HCT116 (cell line): ENCODE data around the gene PRR5L. TPM values are rescaled to one million over a fixed set of nuclear protein-coding genes. Genes with fewer than 3 reads are reported as not detected.

Experiments
- ATAC-seq: fragments of 200-7000 bp; cut with Tn5 transposase; 2 replicates; pipeline ENCODE4 v1.9.1; 2020; ENCODE audit warnings: mild to moderate bottlenecking, moderate library complexity
- BruUV-seq: library from RNA; stranded (reverse); fragments of 400-500 nt; replicated peaks from 2 replicates; lab custom pipeline; 2021; lab: Mats Ljungman, UMichigan
- CTCF ChIA-PET: fragments of 300-600 bp; sonication (Branson Sonifier 250); formaldehyde crosslinking; loops from one replicate; lab custom pipeline; 2021; ENCODE audit warnings: antibody characterized with exemption; lab: Charles Lee
- POLR2A ChIA-PET: fragments of 300-600, 350-600 bp; sonication (Branson Sonifier 250); formaldehyde crosslinking; loops from one replicate; lab custom pipeline; 2021; ENCODE audit warnings: antibody characterized with exemption; lab: Charles Lee
- RAD21 ChIA-PET, 2 experiments: fragments of 300-600 bp; sonication (Branson Sonifier 250); formaldehyde crosslinking; loops; one replicate each; lab custom pipeline; 2023; ENCODE audit warnings: low total read pairs in 2 of 2; ENCODE audit not compliant: uncharacterized antibody in 2 of 2, unreplicated experiment in 2 of 2, low non-redundant PET in 1 of 2; lab: Charles Lee
- DNase-seq: peaks from one replicate; pipeline ENCODE4 v3.0.0-alpha.2; 2010; ENCODE audit warnings: low read depth, low spot score
- H2AFZ ChIP-seq: fragments of 200-600 bp; shearing (Covaris generic), sonication (generic); 2 replicates; pipeline ENCODE4 v1.6.1; 2017; ENCODE audit warnings: low read depth, mixed run types, mixed read lengths, antibody characterized with exemption, low read length; ENCODE audit not compliant: poor library complexity, severe bottlenecking
- H3K27ac ChIP-seq: 2 replicates; pipeline ENCODE4 v1.5.1; 2012; ENCODE audit warnings: low read depth, low read length
- H3K27me3 ChIP-seq: fragments of 200-600 bp; sonication (generic); 2 replicates; pipeline ENCODE4 v1.6.1; 2016; ENCODE audit warnings: mixed run types, low read length, mixed read lengths; ENCODE audit not compliant: insufficient read depth
- H3K36me3 ChIP-seq, 2 experiments: fragments of 200-500 bp in 1 of 2; fragments of 200-600 bp in 1 of 2; sonication (Bioruptor generic) in 1 of 2; sonication (generic) in 1 of 2; 2 replicates each; pipeline versions ENCODE4 v1.5.1 to v1.6.1; 2014 to 2016; ENCODE audit warnings: low read length in 2 of 2, inconsistent platforms in 1 of 2, mixed read lengths in 1 of 2, mixed run types in 1 of 2; ENCODE audit not compliant: insufficient read depth in 2 of 2, control insufficient read depth in 1 of 2
- H3K4me1 ChIP-seq, 2 experiments: fragments of 200-600 bp in 1 of 2; sonication (generic) in 1 of 2; 2 replicates each; pipeline versions ENCODE4 v1.5.1 to v1.6.1; 2012 to 2017; ENCODE audit warnings: low read length in 2 of 2, inconsistent platforms in 1 of 2, mild to moderate bottlenecking in 1 of 2, mixed read lengths in 1 of 2, mixed run types in 1 of 2, moderate library complexity in 1 of 2; ENCODE audit not compliant: insufficient read depth in 2 of 2, control insufficient read depth in 1 of 2
- H3K4me2 ChIP-seq: fragments of 200-600 bp; sonication (generic); 2 replicates; pipeline ENCODE4 v1.6.1; 2017; ENCODE audit warnings: mixed run types, low read length, mixed read lengths
- H3K4me3 ChIP-seq, 2 experiments: fragments of 200-600 bp in 1 of 2; sonication (generic) in 1 of 2; replicated peaks in 1 of 2; 2 replicates each; pipeline ENCODE4 v1.5.1; 2011 to 2016; ENCODE audit warnings: low read length in 2 of 2, control low read depth in 1 of 2, low read depth in 1 of 2, mild to moderate bottlenecking in 1 of 2, mixed read lengths in 1 of 2, mixed run types in 1 of 2
- H3K79me2 ChIP-seq: fragments of 200-600 bp; sonication (generic); 2 replicates; pipeline ENCODE4 v1.6.1; 2017; ENCODE audit warnings: mild to moderate bottlenecking, mixed run types, low read length, moderate library complexity, mixed read lengths; ENCODE audit not compliant: insufficient read depth
- H3K9ac ChIP-seq: fragments of 200-600 bp; sonication (generic); 2 replicates; pipeline ENCODE4 v1.6.1; 2016; ENCODE audit warnings: low read length, mixed read lengths
- H3K9me2 ChIP-seq: fragments of 200-600 bp; sonication (generic), shearing (Covaris generic); 2 replicates; pipeline ENCODE4 v1.6.1; 2017; ENCODE audit warnings: mixed run types, mild to moderate bottlenecking, moderate library complexity; ENCODE audit not compliant: insufficient read depth
- H3K9me3 ChIP-seq, 2 experiments: fragments of 200-500 bp in 1 of 2; fragments of 200-600 bp in 1 of 2; sonication (Bioruptor generic) in 1 of 2; sonication (generic) in 1 of 2; 2 replicates each; pipeline ENCODE4 v1.6.1; 2014 to 2017; ENCODE audit warnings: low read length in 2 of 2, mixed read lengths in 2 of 2, inconsistent platforms in 1 of 2, low read depth in 1 of 2, mild to moderate bottlenecking in 1 of 2, mixed run types in 1 of 2, moderate library complexity in 1 of 2; ENCODE audit not compliant: control insufficient read depth in 1 of 2, insufficient read depth in 1 of 2
- H4K20me1 ChIP-seq: fragments of 200-600 bp; sonication (generic), shearing (Covaris generic); 2 replicates; pipeline ENCODE4 v1.6.1; 2017; ENCODE audit warnings: mixed run types, mild to moderate bottlenecking, moderate library complexity; ENCODE audit not compliant: insufficient read depth
- ATF3 ChIP-seq: IDR thresholded peaks from 2 replicates; pipeline ENCODE4 v1.6.1; 2012
- CBX3 ChIP-seq: IDR thresholded peaks from 2 replicates; pipeline ENCODE4 v1.6.1; 2012; ENCODE audit warnings: low read depth
- CEBPB ChIP-seq: IDR thresholded peaks from 2 replicates; pipeline ENCODE4 v1.6.1; 2012; ENCODE audit warnings: low read depth
- EGR1 ChIP-seq: IDR thresholded peaks from 2 replicates; pipeline ENCODE4 v1.6.1; 2012; ENCODE audit warnings: low read depth
- ELF1 ChIP-seq: IDR thresholded peaks from 2 replicates; pipeline ENCODE4 v1.6.1; 2012; ENCODE audit warnings: low read depth, borderline replicate concordance
- EZH2 ChIP-seq: fragments of 200-600 bp; sonication (generic); IDR thresholded peaks from 2 replicates; pipeline ENCODE4 v1.6.1; 2017; ENCODE audit warnings: antibody characterized with exemption, mixed run types
- EZH2phosphoT487 ChIP-seq: fragments of 200-600 bp; IDR thresholded peaks from 2 replicates; pipeline ENCODE4 v1.6.1; 2018; ENCODE audit warnings: antibody characterized with exemption, borderline replicate concordance
- FOSL1 ChIP-seq: IDR thresholded peaks from 2 replicates; pipeline ENCODE4 v1.6.1; 2012; ENCODE audit warnings: low read depth
- JUND ChIP-seq: IDR thresholded peaks from 2 replicates; pipeline ENCODE4 v1.6.1; 2012
- POLR2A ChIP-seq: IDR thresholded peaks from 2 replicates; pipeline ENCODE4 v1.7.0; 2011; ENCODE audit warnings: borderline replicate concordance; ENCODE audit not compliant: insufficient read depth, insufficient read length; ENCODE audit errors: extremely low read depth
- POLR2AphosphoS5 ChIP-seq: IDR thresholded peaks from 2 replicates; pipeline ENCODE4 v1.6.1; 2011; ENCODE audit warnings: mild to moderate bottlenecking, low read depth, low read length, moderate library complexity
- RAD21 ChIP-seq: IDR thresholded peaks from 2 replicates; pipeline ENCODE4 v1.6.1; 2012; ENCODE audit warnings: low read depth, mild to moderate bottlenecking
- REST ChIP-seq: IDR thresholded peaks from 2 replicates; pipeline ENCODE4 v1.6.1; 2012; ENCODE audit warnings: low read depth
- SIN3A ChIP-seq: IDR thresholded peaks from 2 replicates; pipeline ENCODE4 v1.6.1; 2012; ENCODE audit warnings: low read depth
- SRF ChIP-seq: IDR thresholded peaks from 2 replicates; pipeline ENCODE4 v1.6.1; 2012; ENCODE audit warnings: low read depth
- YY1 ChIP-seq: IDR thresholded peaks from 2 replicates; pipeline ENCODE4 v1.6.1; 2011; ENCODE audit warnings: low read length, low read depth, moderate library complexity, mild to moderate bottlenecking; ENCODE audit not compliant: insufficient replicate concordance; ENCODE audit errors: extremely low read depth
- ZFX ChIP-seq: fragments of 450-650 bp; IDR thresholded peaks from 2 replicates; pipeline ENCODE4 v1.6.1; 2017
- ZNF274 ChIP-seq: fragments of 200-500 bp; sonication (Bioruptor generic); IDR thresholded peaks from 2 replicates; pipeline ENCODE4 v1.6.1; 2014; ENCODE audit warnings: mild to moderate bottlenecking, low read depth, low read length, inconsistent platforms
- intact Hi-C: fragments of 100-400 bp; cut with micrococcal nuclease; formaldehyde crosslinking; loops from 2 replicates; pipeline ENCODE4 v1.10.0; 2022
- total RNA-seq: library from RNA; stranded (reverse); gene quantifications from one replicate; pipeline ENCODE4 v1.2.1, GENCODE V29; 2021; ENCODE audit not compliant: unreplicated experiment

PRR5L gene
- total RNA-seq, 1 experiment from 2014 or later, result 0.47 TPM

- POLR2A ChIA-PET, result no interaction called here
- CTCF ChIA-PET, result no interaction called here
- TF ChIP-seq ATF3, result no peak
- TF ChIP-seq SRF, result no peak
- no peak for TF ChIP-seq FOSL1
- no peak for TF ChIP-seq CEBPB
- TF ChIP-seq EZH2phosphoT487, result no peak
- no peak for TF ChIP-seq POLR2A
- TF ChIP-seq SIN3A, result no peak
- no peak for TF ChIP-seq EGR1
- no peak for TF ChIP-seq JUND
- no peak for TF ChIP-seq POLR2AphosphoS5
- TF ChIP-seq CBX3, result no peak
- no peak for TF ChIP-seq ELF1
- TF ChIP-seq EZH2, result no peak
- no TSS peak for BruUV-seq
- Histone ChIP-seq H3K9me2 (no peaks in the 10 kb centered on the region), H3K4me1 (peaks cover 5 to 8% of the 10 kb centered on the region in 2 experiments), H3K27me3 (peaks cover 65% of the 10 kb centered on the region), H2AFZ (no peak overlapping the region), H3K9me3 (no peaks in the 10 kb centered on the region), H3K4me2 (no peak overlapping the region), H3K27ac (no peak overlapping the region), H3K4me3 (no peak overlapping the region), H4K20me1 (no peaks in the 10 kb centered on the region), H3K36me3 (no peaks in the 10 kb centered on the region), H3K9ac (no peak overlapping the region), H3K79me2 (no peaks in the 10 kb centered on the region)
- ATAC-seq (no peak), DNase-seq (no peak)
- intact Hi-C loops, result no loop called here
- RAD21 ChIA-PET, result no interaction called here
Observed at GRCh38 chr11:36426226-36426848, 130.2 kb downstream of the PRR5L start.

- H3K4me1 ChIP-seq, result peaks cover 11 to 15% of the 10 kb centered on the region in 2 experiments
- no peak overlapping the region for H3K27ac ChIP-seq
- H2AFZ ChIP-seq, result no peak overlapping the region
- ChIA-PET CTCF (no interaction called here), RAD21 (no interaction called here), POLR2A (no interaction called here)
- H3K4me2 ChIP-seq, result no peak overlapping the region
- H3K36me3 ChIP-seq, result no peaks in the 10 kb centered on the region
- H3K79me2 ChIP-seq, result no peaks in the 10 kb centered on the region
- ATAC-seq (no peak), DNase-seq (no peak)
- intact Hi-C loops, result no loop called here
- no peaks in the 10 kb centered on the region for H4K20me1 ChIP-seq
- no peaks in the 10 kb centered on the region for H3K9me3 ChIP-seq
- no TSS peak for BruUV-seq
- no peak overlapping the region for H3K4me3 ChIP-seq
- H3K9me2 ChIP-seq, result no peaks in the 10 kb centered on the region
- peaks cover 57% of the 10 kb centered on the region for H3K27me3 ChIP-seq
- H3K9ac ChIP-seq, result no peak overlapping the region
- TF ChIP-seq EZH2 (no peak), SIN3A (no peak), CBX3 (no peak), POLR2AphosphoS5 (no peak), SRF (no peak), EZH2phosphoT487 (no peak), ZFX (no peak), REST (no peak), YY1 (no peak), JUND (no peak), POLR2A (no peak), ZNF274 (no peak), RAD21 (no peak)
Observed at GRCh38 chr11:36427079-36427478, 131.0 kb downstream of the PRR5L start.
